IMR-90 (cell line): ENCODE data around the gene NOTCH3. TPM values are rescaled to one million over a fixed set of nuclear protein-coding genes. Genes with fewer than 3 reads are reported as not detected.
A peak's percentile ranks its signal among the peaks of the same experiment; 100 is the strongest.

Source experiments
- ATAC-seq: fragments of 200-7000 bp; cut with Tn5 transposase; 2 replicates; pipeline ENCODE4 v1.9.1; 2020; ENCODE audit warnings: low read depth, mild to moderate bottlenecking, moderate library complexity
- BruUV-seq: library from RNA; stranded (reverse); fragments of 400-500 nt; replicated peaks from 2 replicates; lab custom pipeline; 2021; lab: Mats Ljungman, UMichigan
- CTCF ChIA-PET: fragments of 300-600 bp; formaldehyde crosslinking; extraction: SDS; loops from one replicate; lab custom pipeline; 2021; ENCODE audit warnings: antibody characterized with exemption; lab: Yijun Ruan, JAX
- POLR2A ChIA-PET: fragments of 300-600 bp; sonication (Branson Sonifier 250); formaldehyde crosslinking; loops from one replicate; lab custom pipeline; 2022; ENCODE audit warnings: antibody characterized with exemption; ENCODE audit not compliant: unreplicated experiment; lab: Charles Lee
- DNase-seq: peaks from one replicate; pipeline ENCODE4 v3.0.0; 2013
- H2AFZ ChIP-seq: replicated peaks from 2 replicates; pipeline ENCODE3; 2013; ENCODE audit warnings: low read length, mild to moderate bottlenecking; ENCODE audit not compliant: poor library complexity
- H2AK5ac ChIP-seq: 2 replicates; pipeline ENCODE4 v1.6.1; 2013; ENCODE audit warnings: low read depth, low read length, inconsistent platforms
- H2AK9ac ChIP-seq: replicated peaks from 2 replicates; pipeline ENCODE3; 2013; ENCODE audit warnings: mild to moderate bottlenecking, low read depth, low read length, moderate library complexity; ENCODE audit not compliant: poor library complexity
- H2BK120ac ChIP-seq: 2 replicates; pipeline ENCODE4 v1.6.1; 2013; ENCODE audit warnings: low read depth, low read length, inconsistent platforms
- H2BK15ac ChIP-seq: 3 replicates; pipeline ENCODE4 v1.6.1; 2013; ENCODE audit warnings: low read depth, low read length, inconsistent platforms
- H2BK20ac ChIP-seq: 2 replicates; pipeline ENCODE4 v1.6.1; 2013; ENCODE audit warnings: low read depth, mild to moderate bottlenecking, inconsistent platforms, low read length, moderate library complexity
- H2BK5ac ChIP-seq: 2 replicates; pipeline ENCODE4 v1.6.1; 2013; ENCODE audit warnings: mild to moderate bottlenecking, low read depth, low read length, inconsistent platforms; ENCODE audit not compliant: poor library complexity, severe bottlenecking
- H3K14ac ChIP-seq: replicated peaks from 2 replicates; pipeline ENCODE4 v1.6.1; 2013; ENCODE audit warnings: low read depth, low read length, inconsistent platforms
- H3K18ac ChIP-seq: 2 replicates; pipeline ENCODE4 v1.6.1; 2013; ENCODE audit warnings: low read depth, low read length, control low read depth
- H3K23ac ChIP-seq: 2 replicates; pipeline ENCODE4 v1.6.1; 2013; ENCODE audit warnings: low read depth, low read length, inconsistent platforms
- H3K27ac ChIP-seq: 2 replicates; pipeline ENCODE4 v1.5.1; 2013; ENCODE audit warnings: mild to moderate bottlenecking, control low read depth, low read length; ENCODE audit not compliant: insufficient read depth
- H3K27me3 ChIP-seq: 2 replicates; pipeline ENCODE4 v1.6.1; 2013; ENCODE audit warnings: low read length; ENCODE audit not compliant: control insufficient read depth, insufficient read depth
- H3K36me3 ChIP-seq: 2 replicates; pipeline ENCODE4 v1.6.1; 2013; ENCODE audit warnings: low read length, mixed read lengths; ENCODE audit not compliant: control insufficient read depth, insufficient read depth
- H3K4ac ChIP-seq: 2 replicates; pipeline ENCODE4 v1.6.1; 2013; ENCODE audit warnings: low read depth, low read length, inconsistent platforms
- H3K4me1 ChIP-seq: 2 replicates; pipeline ENCODE4 v1.6.1; 2013; ENCODE audit warnings: low read length, mixed read lengths; ENCODE audit not compliant: control insufficient read depth, insufficient read depth
- H3K4me2 ChIP-seq: 2 replicates; pipeline ENCODE4 v1.6.1; 2013; ENCODE audit warnings: low read depth, mild to moderate bottlenecking, control low read depth, low read length, moderate library complexity
- H3K4me3 ChIP-seq: 2 replicates; pipeline ENCODE4 v1.5.1; 2013; ENCODE audit warnings: low read depth, mild to moderate bottlenecking, control low read depth, low read length, moderate library complexity; ENCODE audit not compliant: insufficient read depth
- H3K56ac ChIP-seq: 2 replicates; pipeline ENCODE4 v1.6.1; 2013; ENCODE audit warnings: low read length, inconsistent platforms; ENCODE audit not compliant: insufficient read depth; ENCODE audit errors: extremely low read depth
- H3K79me1 ChIP-seq, 2 experiments: 2 replicates each; pipeline ENCODE4 v1.6.1; 2013; ENCODE audit warnings: low read length in 2 of 2, inconsistent platforms in 1 of 2, low read depth in 1 of 2
- H3K9ac ChIP-seq: 2 replicates; pipeline ENCODE4 v1.6.1; 2013; ENCODE audit warnings: low read depth, low read length, control low read depth
- H3K9me1 ChIP-seq: 2 replicates; pipeline ENCODE4 v1.6.1; 2013; ENCODE audit warnings: low read length, inconsistent platforms; ENCODE audit not compliant: insufficient read depth
- H3K9me3 ChIP-seq: 2 replicates; pipeline ENCODE4 v1.6.1; 2013; ENCODE audit warnings: low read length; ENCODE audit not compliant: control insufficient read depth, insufficient read depth
- H4K20me1 ChIP-seq: 2 replicates; pipeline ENCODE4 v1.6.1; 2013; ENCODE audit warnings: low read length, inconsistent platforms; ENCODE audit not compliant: insufficient read depth
- H4K5ac ChIP-seq: 2 replicates; pipeline ENCODE4 v1.6.1; 2013; ENCODE audit warnings: mild to moderate bottlenecking, low read depth, low read length, control low read depth
- H4K8ac ChIP-seq, 2 experiments: 2 replicates each; pipeline ENCODE4 v1.6.1; 2013; ENCODE audit warnings: low read depth in 2 of 2, low read length in 2 of 2, control low read depth in 1 of 2, inconsistent platforms in 1 of 2
- H4K91ac ChIP-seq: 2 replicates; pipeline ENCODE4 v1.6.1; 2013; ENCODE audit warnings: low read depth, low read length, inconsistent platforms; ENCODE audit not compliant: insufficient read depth
- BHLHE40 ChIP-seq: fragments of 150-350 bp; IDR thresholded peaks from 2 replicates; pipeline ENCODE4 v1.6.1; 2016; ENCODE audit warnings: mild to moderate bottlenecking, low read depth, low read length
- CEBPB ChIP-seq: IDR thresholded peaks from 2 replicates; pipeline ENCODE4 v1.6.1; 2012; ENCODE audit warnings: low read depth, low read length, improper control_type of control experiment
- CHD1 ChIP-seq: IDR thresholded peaks from 2 replicates; pipeline ENCODE4 v1.6.1; 2012; ENCODE audit warnings: low read depth, low read length, improper control_type of control experiment
- CTCF ChIP-seq: conservative IDR thresholded peaks from 2 replicates; pipeline ENCODE4 v1.5.1; 2012; ENCODE audit warnings: mild to moderate bottlenecking, low read depth, low read length, improper control_type of control experiment
- ELK1 ChIP-seq: fragments of 150-350 bp; IDR thresholded peaks from 2 replicates; pipeline ENCODE4 v1.6.1; 2016; ENCODE audit warnings: low read depth, mild to moderate bottlenecking, low read length, moderate library complexity, borderline replicate concordance
- FOS ChIP-seq: fragments of 150-350 bp; IDR thresholded peaks from 2 replicates; pipeline ENCODE4 v1.6.1; 2016; ENCODE audit warnings: low read depth, low read length
- MAFK ChIP-seq: IDR thresholded peaks from 2 replicates; pipeline ENCODE4 v1.6.1; 2012; ENCODE audit warnings: low read depth, low read length, improper control_type of control experiment
- MAZ ChIP-seq: IDR thresholded peaks from 2 replicates; pipeline ENCODE4 v1.6.1; 2012; ENCODE audit warnings: low read depth, mild to moderate bottlenecking, low read length, improper control_type of control experiment, moderate library complexity, borderline replicate concordance
- MXI1 ChIP-seq: IDR thresholded peaks from 2 replicates; pipeline ENCODE4 v1.6.1; 2012; ENCODE audit warnings: low read depth, mild to moderate bottlenecking, low read length, moderate library complexity, borderline replicate concordance
- RAD21 ChIP-seq: IDR thresholded peaks from 2 replicates; pipeline ENCODE4 v1.6.1; 2012; ENCODE audit warnings: low read length, improper control_type of control experiment
- RCOR1 ChIP-seq: IDR thresholded peaks from 2 replicates; pipeline ENCODE4 v1.6.1; 2012; ENCODE audit warnings: mild to moderate bottlenecking, low read length, improper control_type of control experiment; ENCODE audit not compliant: insufficient replicate concordance
- RFX5 ChIP-seq: IDR thresholded peaks from 2 replicates; pipeline ENCODE4 v1.8.0; 2012; ENCODE audit warnings: low read depth, mild to moderate bottlenecking, low read length, moderate library complexity
- SMC3 ChIP-seq: fragments of 150-350 bp; IDR thresholded peaks from 2 replicates; pipeline ENCODE4 v1.6.1; 2016; ENCODE audit warnings: low read depth, mild to moderate bottlenecking, antibody characterized with exemption, low read length, moderate library complexity
- WGBS, 2 experiments: methylation state at CpG; one replicate each; pipeline versions ENCODE4 v1.1.5 to v1.1.7; 2013; ENCODE audit warnings: missing lambda C conversion rate in 2 of 2; ENCODE audit not compliant: insufficient read length in 1 of 2; ENCODE audit errors: extremely low coverage in 2 of 2; 5-methylcytosine and 5-hydroxymethylcytosine counted together
- dilution Hi-C: fragments of 300-500 bp; cut with HindIII; formaldehyde crosslinking; loops from one replicate; pipeline ENCODE4 v1.14.3; 2018; ENCODE audit warnings: low sequenced_read_pairs; ENCODE audit not compliant: unreplicated experiment
- in situ Hi-C: fragments of 300-500 bp; cut with MboI; formaldehyde crosslinking; loops from 3 replicates; pipeline ENCODE4 v1.14.3; 2019; ENCODE audit warnings: low sequenced_read_pairs, inconsistent platforms, mixed read lengths
- intact Hi-C: fragments of 100-400 bp; cut with micrococcal nuclease; formaldehyde crosslinking; loops from 2 replicates; pipeline ENCODE4 v1.10.0; 2022
- polyA plus RNA-seq, 3 experiments: library from polyadenylated mRNA; depleted of rRNA; stranded (reverse); fragments of >200 nt; gene quantifications; 2 replicates each; pipeline ENCODE4 v1.2.3, GENCODE V29; 2012; ENCODE audit warnings: low replicate concordance in 1 of 3
- total RNA-seq: library from RNA; depleted of rRNA; stranded (reverse); fragments of >200 nt; gene quantifications from 2 replicates; pipeline ENCODE4 v1.2.3, GENCODE V29; 2012

Gene NOTCH3
- total and polyA plus RNA-seq, 2 of the 4 experiments (the other 2 are of a cell fraction): 5.9 to 25.1 TPM

GRCh38 chr19:15115762-15116615 is 84.8 kb downstream of the NOTCH3 start:
- no peak overlapping the region for H3K23ac ChIP-seq
- no peak for TF ChIP-seq MXI1
- TF ChIP-seq CTCF: no peak
- no peak for TF ChIP-seq BHLHE40
- no peak for TF ChIP-seq ELK1
- no peak for TF ChIP-seq SMC3
- TF ChIP-seq RFX5: no peak
- TF ChIP-seq RCOR1: no peak
- TF ChIP-seq MAFK: no peak
- TF ChIP-seq FOS: no peak
- no peak for TF ChIP-seq CEBPB
- no peak for TF ChIP-seq CHD1
- TF ChIP-seq MAZ: no peak
- TF ChIP-seq RAD21: no peak

More at GRCh38 chr19:15115762-15116615, 84.8 kb downstream of the NOTCH3 start:
- H2BK120ac ChIP-seq: no peak overlapping the region
- H2BK20ac ChIP-seq: no peak overlapping the region
- no peak overlapping the region for H3K27ac ChIP-seq
- ChIA-PET POLR2A (interaction anchor here (0.6 to 0.8 kb wide), 2 partner anchors 9 to 10 kb away, joined by 3 to 6 read pairs; a partner anchor contains a TSS), CTCF (no interaction called here)
- ATAC-seq: no peak; the same call in 1 of the 2 replicates
- in situ Hi-C loops: loop anchor here (10.0 to 25.0 kb wide), 2 partner anchors 139 to 1071 kb away; partner anchors contain the start of genes AP1M1 and FAM32A
- no peak overlapping the region for H3K4me2 ChIP-seq
- H2AK9ac ChIP-seq: peak overlapping the region; percentile 79
- peaks cover 33% of the 10 kb centered on the region for H4K20me1 ChIP-seq
- H3K18ac ChIP-seq: no peak overlapping the region
- peaks cover 15 to 66% of the 10 kb centered on the region in 2 experiments for H3K79me1 ChIP-seq
- no peak overlapping the region; the same call in 1 of the 2 replicates for H4K5ac ChIP-seq
- H3K9ac ChIP-seq: no peak overlapping the region
- intact Hi-C loops: no loop called here
- no peak overlapping the region for H2AK5ac ChIP-seq
- H3K36me3 ChIP-seq: peaks cover 92% of the 10 kb centered on the region
- no peaks in the 10 kb centered on the region for H3K27me3 ChIP-seq
- no peak overlapping the region for H3K14ac ChIP-seq
- H2AFZ ChIP-seq: peak overlapping the region; percentile 52
- DNase-seq: no peak
- no peaks in the 10 kb centered on the region; the same call in 1 of the 2 replicates for H3K4me1 ChIP-seq
- H3K4ac ChIP-seq: no peak overlapping the region
- no peak overlapping the region for H2BK15ac ChIP-seq
- dilution Hi-C loops: no loop called here
- no peak overlapping the region for H2BK5ac ChIP-seq
- peaks cover 2% of the 10 kb centered on the region; the same call in 1 of the 2 replicates for H3K9me3 ChIP-seq
- no peak overlapping the region for H3K56ac ChIP-seq
- H3K9me1 ChIP-seq: peaks cover 10% of the 10 kb centered on the region; the same call in 1 of the 2 replicates
- peak overlapping the region in 1 of 2 experiments; percentile 22; a peak in 2 of 4 replicates for H4K8ac ChIP-seq
- WGBS, 2 experiments: 95% methylated on average over 4 of the region's 23 CpGs; no CpG with 5 or more reads in 1 of the 2 experiments
- no peak overlapping the region for H3K4me3 ChIP-seq
- BruUV-seq: no TSS peak
- H4K91ac ChIP-seq: no peak overlapping the region
